ENCODE data around the gene HARBI1.

Gene HARBI1

GRCh38 chr11:46617134-46617971 is at the start of gene HARBI1, which contains the start of gene ATG13:
TSS of gene HARBI1 (minus strand) at chr11:46617227. CDS start at chr11:46616237, 990 bp downstream.
TSS of gene ATG13 (plus strand) at chr11:46617553. CDS start at chr11:46644292, 26,739 bp downstream.
- Mint-ChIP-seq H3K9me3 (no peaks in the 10 kb centered on the region), H3K4me3 (peak within 1 kb of the TSS; percentile 100), H3K4me1 (peaks cover 24% of the 10 kb centered on the region), H3K27ac (peak within 1 kb of the TSS; percentile 100), H3K36me3 (peaks cover 10% of the 10 kb centered on the region), H3K27me3 (no peaks in the 10 kb centered on the region)
- ATAC-seq (ENCODE audit: low read depth): peak; percentile 91
- DNase-seq (ENCODE audit: low spot score in 2 of 2): peak; percentile 91 to 94

- Mint-ChIP-seq H3K9me3 (no peaks in the 10 kb centered on the region), H3K4me3 (no peak overlapping the region), H3K27me3 (no peaks in the 10 kb centered on the region), H3K4me1 (no peaks in the 10 kb centered on the region), H3K27ac (peak overlapping the region; percentile 73), H3K36me3 (peaks cover 39% of the 10 kb centered on the region)
- DNase-seq (ENCODE audit: low spot score in 2 of 2) (no peak), ATAC-seq (ENCODE audit: low read depth) (no peak)
Observed at GRCh38 chr11:46666516-46666915, 49.5 kb upstream of the HARBI1 start.

GRCh38 chr11:46665356-46665755 is 48.3 kb upstream of the HARBI1 start:
- Mint-ChIP-seq H3K27ac (no peak overlapping the region), H3K4me3 (no peak overlapping the region), H3K27me3 (no peaks in the 10 kb centered on the region), H3K4me1 (no peaks in the 10 kb centered on the region), H3K36me3 (peaks cover 38% of the 10 kb centered on the region), H3K9me3 (no peaks in the 10 kb centered on the region)
- ATAC-seq (ENCODE audit: low read depth) (no peak), DNase-seq (ENCODE audit: low spot score in 2 of 2) (no peak)

GRCh38 chr11:46664612-46665011 is 47.6 kb upstream of the HARBI1 start:
- peaks cover 39% of the 10 kb centered on the region for H3K36me3 Mint-ChIP-seq

GRCh38 chr11:46663277-46663940 is 46.4 kb upstream of the HARBI1 start:
- peaks cover 38% of the 10 kb centered on the region for H3K36me3 Mint-ChIP-seq
- no peaks in the 10 kb centered on the region for H3K4me1 Mint-ChIP-seq
- H3K27ac Mint-ChIP-seq: no peak overlapping the region
- no peak for ATAC-seq (ENCODE audit: low read depth)
- no peak overlapping the region for H3K4me3 Mint-ChIP-seq
- no peak for DNase-seq (ENCODE audit: low spot score in 2 of 2)
- no peaks in the 10 kb centered on the region for H3K27me3 Mint-ChIP-seq
- no peaks in the 10 kb centered on the region for H3K9me3 Mint-ChIP-seq

More at GRCh38 chr11:46664612-46665011, 47.6 kb upstream of the HARBI1 start:
- no peak overlapping the region for H3K27ac Mint-ChIP-seq
- DNase-seq (ENCODE audit: low spot score in 2 of 2): no peak
- no peaks in the 10 kb centered on the region for H3K27me3 Mint-ChIP-seq
- no peaks in the 10 kb centered on the region for H3K4me1 Mint-ChIP-seq
- H3K9me3 Mint-ChIP-seq: no peaks in the 10 kb centered on the region
- H3K4me3 Mint-ChIP-seq: no peak overlapping the region
- ATAC-seq (ENCODE audit: low read depth): no peak

- H3K36me3 Mint-ChIP-seq: peaks cover 38% of the 10 kb centered on the region
- DNase-seq (ENCODE audit: low spot score in 2 of 2) (no peak), ATAC-seq (ENCODE audit: low read depth) (no peak)
- H3K27me3 Mint-ChIP-seq: no peaks in the 10 kb centered on the region
- no peaks in the 10 kb centered on the region for H3K4me1 Mint-ChIP-seq
- no peaks in the 10 kb centered on the region for H3K9me3 Mint-ChIP-seq
- no peak overlapping the region for H3K27ac Mint-ChIP-seq
- no peak overlapping the region for H3K4me3 Mint-ChIP-seq
Observed at GRCh38 chr11:46662366-46662765, 45.3 kb upstream of the HARBI1 start.

GRCh38 chr11:46661836-46662235 is 44.8 kb upstream of the HARBI1 start:
- DNase-seq (ENCODE audit: low spot score in 2 of 2) (no peak), ATAC-seq (ENCODE audit: low read depth) (no peak)
- Mint-ChIP-seq H3K27ac (no peak overlapping the region), H3K9me3 (no peaks in the 10 kb centered on the region), H3K27me3 (no peaks in the 10 kb centered on the region), H3K4me1 (no peaks in the 10 kb centered on the region), H3K36me3 (peaks cover 34% of the 10 kb centered on the region), H3K4me3 (no peak overlapping the region)

GRCh38 chr11:46659908-46660307 is 42.9 kb upstream of the HARBI1 start:
- Mint-ChIP-seq H3K27ac (no peak overlapping the region), H3K27me3 (no peaks in the 10 kb centered on the region), H3K9me3 (no peaks in the 10 kb centered on the region), H3K4me3 (no peak overlapping the region), H3K36me3 (peaks cover 31% of the 10 kb centered on the region), H3K4me1 (no peaks in the 10 kb centered on the region)
- no peak for DNase-seq (ENCODE audit: low spot score in 2 of 2)
- ATAC-seq (ENCODE audit: low read depth): no peak

- ATAC-seq (ENCODE audit: low read depth) (no peak), DNase-seq (ENCODE audit: low spot score in 2 of 2) (no peak)
- H3K27ac Mint-ChIP-seq: no peak overlapping the region
- H3K4me3 Mint-ChIP-seq: no peak overlapping the region
- peaks cover 22% of the 10 kb centered on the region for H3K36me3 Mint-ChIP-seq
- H3K4me1 Mint-ChIP-seq: no peaks in the 10 kb centered on the region
- H3K27me3 Mint-ChIP-seq: no peaks in the 10 kb centered on the region
- H3K9me3 Mint-ChIP-seq: no peaks in the 10 kb centered on the region
Observed at GRCh38 chr11:46658259-46658658, 41.2 kb upstream of the HARBI1 start.

GRCh38 chr11:46657186-46657585 is 40.2 kb upstream of the HARBI1 start:
- H3K9me3 Mint-ChIP-seq: no peaks in the 10 kb centered on the region
- DNase-seq (ENCODE audit: low spot score in 2 of 2) (no peak), ATAC-seq (ENCODE audit: low read depth) (no peak)
- H3K4me1 Mint-ChIP-seq: no peaks in the 10 kb centered on the region
- no peaks in the 10 kb centered on the region for H3K27me3 Mint-ChIP-seq
- H3K36me3 Mint-ChIP-seq: peaks cover 20% of the 10 kb centered on the region
- H3K27ac Mint-ChIP-seq: no peak overlapping the region
- H3K4me3 Mint-ChIP-seq: no peak overlapping the region

- no peak for DNase-seq (ENCODE audit: low spot score in 2 of 2)
- ATAC-seq (ENCODE audit: low read depth): no peak
- no peak overlapping the region for H3K27ac Mint-ChIP-seq
- H3K36me3 Mint-ChIP-seq: peaks cover 23% of the 10 kb centered on the region
- no peak overlapping the region for H3K4me3 Mint-ChIP-seq
- no peaks in the 10 kb centered on the region for H3K9me3 Mint-ChIP-seq
- H3K4me1 Mint-ChIP-seq: no peaks in the 10 kb centered on the region
- no peaks in the 10 kb centered on the region for H3K27me3 Mint-ChIP-seq
Observed at GRCh38 chr11:46655631-46656030, 38.6 kb upstream of the HARBI1 start.

GRCh38 chr11:46649180-46649738 is 32.2 kb upstream of the HARBI1 start:
- Mint-ChIP-seq H3K4me1 (no peaks in the 10 kb centered on the region), H3K27ac (no peak overlapping the region), H3K9me3 (no peaks in the 10 kb centered on the region), H3K27me3 (no peaks in the 10 kb centered on the region), H3K36me3 (peaks cover 15% of the 10 kb centered on the region), H3K4me3 (no peak overlapping the region)
- DNase-seq (ENCODE audit: low spot score in 2 of 2) (no peak), ATAC-seq (ENCODE audit: low read depth) (no peak)

- Mint-ChIP-seq H3K4me3 (no peak overlapping the region), H3K27ac (no peak overlapping the region), H3K4me1 (no peaks in the 10 kb centered on the region), H3K36me3 (peaks cover 26% of the 10 kb centered on the region), H3K27me3 (no peaks in the 10 kb centered on the region), H3K9me3 (peaks cover 2% of the 10 kb centered on the region)
- DNase-seq (ENCODE audit: low spot score in 2 of 2) (no peak), ATAC-seq (ENCODE audit: low read depth) (no peak)
Observed at GRCh38 chr11:46643986-46644385, 27.0 kb upstream of the HARBI1 start.

GRCh38 chr11:46643531-46643930 is 26.5 kb upstream of the HARBI1 start:
- H3K36me3 Mint-ChIP-seq: peaks cover 26% of the 10 kb centered on the region
- peaks cover 2% of the 10 kb centered on the region for H3K9me3 Mint-ChIP-seq
- H3K4me1 Mint-ChIP-seq: peaks cover under 1% of the 10 kb centered on the region
- DNase-seq (ENCODE audit: low spot score in 2 of 2) (no peak), ATAC-seq (ENCODE audit: low read depth) (no peak)
- H3K4me3 Mint-ChIP-seq: no peak overlapping the region
- no peaks in the 10 kb centered on the region for H3K27me3 Mint-ChIP-seq
- H3K27ac Mint-ChIP-seq: no peak overlapping the region
